DOHH2 (cell line): ENCODE results near the gene MACROD2.

Source experiments
- EZH2phosphoT487 ChIP-seq: fragments of 200-600 bp; sonication (generic); IDR thresholded peaks from 2 replicates; pipeline ENCODE4 v1.6.1; 2017; ENCODE audit warnings: borderline replicate concordance, mild to moderate bottlenecking, antibody characterized with exemption, low read length, moderate library complexity, mixed read lengths
- TF ChIP-seq, protein P1 (sequence below): fragments of 200-600 bp; sonication (generic); IDR thresholded peaks from one replicate; pipeline ENCODE4 v1.5.1; 2014; ENCODE audit warnings: antibody characterized with exemption, mild to moderate bottlenecking, low read depth, low read length; ENCODE audit not compliant: poor library complexity, severe bottlenecking

DNA sequence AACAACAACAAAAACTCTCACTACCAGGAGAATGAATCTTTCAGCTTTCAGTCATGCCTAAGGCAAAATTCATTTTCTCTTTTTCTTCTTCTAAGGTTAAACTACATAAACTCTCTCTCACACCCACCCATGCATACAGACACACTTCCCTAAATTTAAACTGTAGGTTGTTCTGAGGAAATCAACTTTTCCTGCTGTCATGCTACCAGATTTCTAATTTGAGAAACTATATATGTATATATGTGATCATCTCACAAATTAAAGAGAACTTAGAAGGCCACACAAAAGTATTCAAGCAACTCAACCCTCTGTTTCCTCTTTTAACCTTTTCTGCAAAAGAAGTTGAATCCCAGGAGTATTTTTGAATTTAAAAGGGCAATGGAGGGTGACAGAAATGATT lies 2045.4 kb downstream of the MACROD2 start:
- TF ChIP-seq, protein P1, sequence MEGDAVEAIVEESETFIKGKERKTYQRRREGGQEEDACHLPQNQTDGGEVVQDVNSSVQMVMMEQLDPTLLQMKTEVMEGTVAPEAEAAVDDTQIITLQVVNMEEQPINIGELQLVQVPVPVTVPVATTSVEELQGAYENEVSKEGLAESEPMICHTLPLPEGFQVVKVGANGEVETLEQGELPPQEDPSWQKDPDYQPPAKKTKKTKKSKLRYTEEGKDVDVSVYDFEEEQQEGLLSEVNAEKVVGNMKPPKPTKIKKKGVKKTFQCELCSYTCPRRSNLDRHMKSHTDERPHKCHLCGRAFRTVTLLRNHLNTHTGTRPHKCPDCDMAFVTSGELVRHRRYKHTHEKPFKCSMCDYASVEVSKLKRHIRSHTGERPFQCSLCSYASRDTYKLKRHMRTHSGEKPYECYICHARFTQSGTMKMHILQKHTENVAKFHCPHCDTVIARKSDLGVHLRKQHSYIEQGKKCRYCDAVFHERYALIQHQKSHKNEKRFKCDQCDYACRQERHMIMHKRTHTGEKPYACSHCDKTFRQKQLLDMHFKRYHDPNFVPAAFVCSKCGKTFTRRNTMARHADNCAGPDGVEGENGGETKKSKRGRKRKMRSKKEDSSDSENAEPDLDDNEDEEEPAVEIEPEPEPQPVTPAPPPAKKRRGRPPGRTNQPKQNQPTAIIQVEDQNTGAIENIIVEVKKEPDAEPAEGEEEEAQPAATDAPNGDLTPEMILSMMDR = no peak
- no peak for TF ChIP-seq EZH2phosphoT487
